Right cardiac atrium (tissue), 5 donors: ENCODE data around the gene MUC21. TPM values are rescaled to one million over a fixed set of nuclear protein-coding genes. Genes with fewer than 3 reads are reported as not detected.

ENCODE experiments used
- ATAC-seq, 2 donors: fragments of 200-7000 bp; cut with Tn5 transposase; one replicate each; pipeline versions ENCODE4 v1.8.0 to v1.9.1; 2020; ENCODE audit warnings: moderate library complexity in 2 of 2, mild to moderate bottlenecking in 1 of 2
- DNase-seq, 3 donors: peaks; one replicate each; pipeline ENCODE4 v3.0.0-alpha.2; 2020
- H3K27ac ChIP-seq: one replicate; pipeline ENCODE4 v1.5.1; 2013; ENCODE audit warnings: mild to moderate bottlenecking, low read length, control low read depth, moderate library complexity
- H3K27me3 ChIP-seq: one replicate; pipeline ENCODE4 v1.6.1; 2013; ENCODE audit not compliant: control insufficient read depth, insufficient read depth
- H3K4me1 ChIP-seq: one replicate; pipeline ENCODE4 v1.6.1; 2013; ENCODE audit warnings: low read length; ENCODE audit not compliant: control insufficient read depth, insufficient read depth
- H3K4me3 ChIP-seq: one replicate; pipeline ENCODE4 v1.5.1; 2013; ENCODE audit warnings: low read length, control low read depth
- H3K9me3 ChIP-seq: one replicate; pipeline ENCODE4 v1.6.1; 2013; ENCODE audit warnings: low read length; ENCODE audit not compliant: control insufficient read depth
- WGBS: extraction: QIAGEN DNeasy Blood & Tissue Kit; methylation state at CpG from one replicate; pipeline ENCODE4 v1.1.7; 2013; 5-methylcytosine and 5-hydroxymethylcytosine counted together
- intact Hi-C, 4 donors: fragments of 100-400 bp; cut with DNase I; formaldehyde crosslinking; loops; one replicate each; pipeline versions ENCODE4 v1.11.0 to v1.14.0; 2022 to 2023
- polyA plus RNA-seq: library from polyadenylated mRNA; stranded (reverse); fragments of 200-250 nt; gene quantifications from one replicate; pipeline ENCODE4 v1.2.3, GENCODE V29; 2013
- total RNA-seq, 4 donors: library from RNA; stranded (reverse); fragmentation: NEBNext Ultra II Directional; extraction: Animal tissue kit (Norgen Biotek cat#: 25700); gene quantifications; one replicate each; pipeline ENCODE4 v1.2.1, GENCODE V29; 2021
- donor health status: healthy with polysubstance abuse.
- donor health status: DM: no; HTN: yes; CAD: no.
- donor health status: DM: no; HTN: no; CAD: no.
- donor health status: DM: no; HTN: yes; CAD: no; lungs with severe emphysema.
- donor health status: DM: yes; HTN: yes; CAD: no.

MUC21 gene
- total and polyA plus RNA-seq, 5 donors, result 0.07 TPM; not detected in 4

GRCh38 chr6:31037682-31038081, 54.2 kb downstream of the MUC21 start:
- Histone ChIP-seq H3K27ac (no peak overlapping the region), H3K9me3 (no peaks in the 10 kb centered on the region), H3K4me3 (no peak overlapping the region), H3K27me3 (no peaks in the 10 kb centered on the region), H3K4me1 (no peaks in the 10 kb centered on the region)
- no peak for DNase-seq
- 55% methylated on average over 3 of the region's 3 CpGs for WGBS
- ATAC-seq, result no peak
- intact Hi-C loops, result no loop called here

- DNase-seq, result no peak
- H3K9me3 ChIP-seq, result no peaks in the 10 kb centered on the region
- no peak overlapping the region for H3K27ac ChIP-seq
- ATAC-seq, result no peak
- H3K27me3 ChIP-seq, result no peaks in the 10 kb centered on the region
- 93% methylated on average over 8 of the region's 8 CpGs for WGBS
- intact Hi-C loops, result no loop called here
- no peak overlapping the region for H3K4me3 ChIP-seq
- H3K4me1 ChIP-seq, result no peaks in the 10 kb centered on the region
These were observed 55.0 kb downstream of the MUC21 start for GRCh38 chr6:31038559-31038958.

Other genes starting within 250 kb of the MUC21 start
- gene FLOT1, start 241.0 kb upstream of the MUC21 start, total RNA-seq, result 100 to 1,000 TPM; 180 to 208 (median 199) TPM
- 264 TPM for gene FLOT1, start 241.0 kb upstream of the MUC21 start, polyA plus RNA-seq
- 10 to 100 TPM; 22.4 to 60.2 (median 34.1) TPM for gene IER3, start 239.2 kb upstream of the MUC21 start, total RNA-seq
- gene IER3, start 239.2 kb upstream of the MUC21 start, polyA plus RNA-seq, result 63.6 TPM
- 100 to 1,000 TPM in 2 of 4 donors, 10 to 100 TPM in 2; 96.2 to 120 (median 100) TPM for gene DDR1, start 99.2 kb upstream of the MUC21 start, total RNA-seq
- 46.9 TPM for gene DDR1, start 99.2 kb upstream of the MUC21 start, polyA plus RNA-seq
- 10 to 100 TPM; 13.6 to 29.7 (median 18.2) TPM for gene GTF2H4, start 75.5 kb upstream of the MUC21 start, total RNA-seq
- 10.6 TPM for gene GTF2H4, start 75.5 kb upstream of the MUC21 start, polyA plus RNA-seq
- 10 to 100 TPM; 14.8 to 20.8 (median 16.9) TPM for gene VARS2, start 69.5 kb upstream of the MUC21 start, total RNA-seq
- gene VARS2, start 69.5 kb upstream of the MUC21 start, polyA plus RNA-seq, result 14.2 TPM
- under 1 TPM in 1 of 4 donors, not detected in 3; 0.45 TPM for gene SFTA2, start 51.5 kb upstream of the MUC21 start, total RNA-seq
- gene SFTA2, start 51.5 kb upstream of the MUC21 start, polyA plus RNA-seq, result not detected
- not detected for gene MUCL3, start 42.7 kb upstream of the MUC21 start, total RNA-seq
- not detected for gene MUCL3, start 42.7 kb upstream of the MUC21 start, polyA plus RNA-seq
- under 1 TPM in 3 of 4 donors, not detected in 1; 0.06 to 0.14 (median 0.06) TPM for gene MUC22, start 26.8 kb downstream of the MUC21 start, total RNA-seq
- gene MUC22, start 26.8 kb downstream of the MUC21 start, polyA plus RNA-seq, result 0.14 TPM
- gene C6orf15, start 128.9 kb downstream of the MUC21 start, total RNA-seq, result not detected
- gene C6orf15, start 128.9 kb downstream of the MUC21 start, polyA plus RNA-seq, result not detected
- 1 to 10 TPM; 1.4 to 4.5 (median 4.4) TPM for gene PSORS1C1, start 131.1 kb downstream of the MUC21 start, total RNA-seq
- gene PSORS1C1, start 131.1 kb downstream of the MUC21 start, polyA plus RNA-seq, result 6.5 TPM
- gene CDSN, start 136.7 kb downstream of the MUC21 start, total RNA-seq, result under 1 TPM in 2 of 4 donors, not detected in 2; 0.14 to 0.17 TPM
- gene CDSN, start 136.7 kb downstream of the MUC21 start, polyA plus RNA-seq, result 0.11 TPM
- not detected for gene PSORS1C2, start 155.3 kb downstream of the MUC21 start, total RNA-seq
- not detected for gene PSORS1C2, start 155.3 kb downstream of the MUC21 start, polyA plus RNA-seq
- 10 to 100 TPM; 10.8 to 16.7 (median 12.9) TPM for gene CCHCR1, start 174.1 kb downstream of the MUC21 start, total RNA-seq
- gene CCHCR1, start 174.1 kb downstream of the MUC21 start, polyA plus RNA-seq, result 9.6 TPM
- gene TCF19, start 174.9 kb downstream of the MUC21 start, total RNA-seq, result 1 to 10 TPM; 2.0 to 5.5 (median 3.7) TPM
- 2.0 TPM for gene TCF19, start 174.9 kb downstream of the MUC21 start, polyA plus RNA-seq
- 1 to 10 TPM in 2 of 4 donors, under 1 TPM in 2; 0.34 to 1.2 (median 0.87) TPM for gene POU5F1, start 187.0 kb downstream of the MUC21 start, total RNA-seq
- gene POU5F1, start 187.0 kb downstream of the MUC21 start, polyA plus RNA-seq, result 0.57 TPM